Measurements from ENCODE around the gene KCNJ1.
A peak's percentile ranks its signal among the peaks of the same experiment; 100 is the strongest.

KCNJ1 gene

DNA sequence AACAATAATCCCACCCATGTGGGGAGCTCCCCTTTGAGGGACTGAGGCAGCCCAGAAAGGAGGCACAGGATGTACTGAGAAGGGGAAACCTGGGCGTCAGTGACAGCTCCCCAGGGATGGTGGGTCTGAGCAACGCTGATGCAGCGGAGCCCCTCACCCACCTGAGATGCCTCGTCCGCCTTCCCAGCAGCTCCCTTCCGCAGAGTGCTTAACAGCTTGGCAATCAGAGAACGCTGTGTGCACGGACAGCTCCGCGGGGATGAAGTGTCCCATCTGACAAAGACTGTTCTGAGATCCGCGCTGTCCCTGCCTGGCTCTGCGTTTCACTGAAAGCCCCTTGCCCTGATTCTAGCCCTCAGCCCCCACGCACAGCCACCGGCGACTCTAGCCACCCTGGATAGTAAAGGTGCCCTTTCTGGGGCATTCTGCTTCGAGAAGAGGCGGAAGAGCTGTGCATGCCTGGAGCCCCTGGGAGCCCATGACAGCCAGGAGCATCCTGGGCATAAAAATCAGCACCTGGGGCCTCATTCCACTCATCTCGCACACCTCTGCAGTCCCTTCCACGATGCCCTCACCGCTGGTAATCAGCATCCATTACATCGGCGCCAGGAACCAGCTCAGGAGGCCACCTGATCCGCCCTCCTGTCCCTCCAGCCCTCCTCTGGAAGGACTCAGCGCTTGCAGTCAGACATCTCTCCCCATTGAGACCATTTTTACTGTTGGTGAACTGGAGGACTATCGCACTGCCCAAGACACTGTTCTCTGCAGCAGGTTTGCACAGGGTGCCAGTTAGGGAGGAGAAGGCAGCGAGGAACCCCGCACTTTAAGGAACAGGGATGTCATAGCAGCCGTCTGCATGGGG lies 34.8 kb upstream of the KCNJ1 start:
- no peak for DNase-seq (ENCODE audit: low spot score)

DNA sequence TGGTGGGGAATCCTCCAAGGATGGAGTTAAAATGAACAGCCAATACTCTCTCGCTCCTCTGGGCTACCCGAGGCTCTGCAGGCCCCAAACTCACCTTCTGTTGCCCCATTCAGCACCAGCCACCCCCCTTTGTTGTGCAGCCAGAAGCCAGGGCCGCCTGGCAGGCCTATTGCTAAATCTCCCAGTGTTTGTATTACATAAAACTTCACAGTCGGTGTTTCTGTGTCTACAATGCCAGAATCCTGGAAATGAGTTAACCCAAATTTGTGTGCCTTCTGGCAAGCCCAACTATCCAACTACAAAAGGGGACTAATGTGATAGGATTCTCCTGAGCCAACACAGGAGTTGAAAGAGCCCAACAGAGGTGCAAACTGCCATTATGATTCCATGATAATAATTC lies 33.4 kb upstream of the KCNJ1 start:
- DNase-seq (ENCODE audit: low spot score): no peak

DNA sequence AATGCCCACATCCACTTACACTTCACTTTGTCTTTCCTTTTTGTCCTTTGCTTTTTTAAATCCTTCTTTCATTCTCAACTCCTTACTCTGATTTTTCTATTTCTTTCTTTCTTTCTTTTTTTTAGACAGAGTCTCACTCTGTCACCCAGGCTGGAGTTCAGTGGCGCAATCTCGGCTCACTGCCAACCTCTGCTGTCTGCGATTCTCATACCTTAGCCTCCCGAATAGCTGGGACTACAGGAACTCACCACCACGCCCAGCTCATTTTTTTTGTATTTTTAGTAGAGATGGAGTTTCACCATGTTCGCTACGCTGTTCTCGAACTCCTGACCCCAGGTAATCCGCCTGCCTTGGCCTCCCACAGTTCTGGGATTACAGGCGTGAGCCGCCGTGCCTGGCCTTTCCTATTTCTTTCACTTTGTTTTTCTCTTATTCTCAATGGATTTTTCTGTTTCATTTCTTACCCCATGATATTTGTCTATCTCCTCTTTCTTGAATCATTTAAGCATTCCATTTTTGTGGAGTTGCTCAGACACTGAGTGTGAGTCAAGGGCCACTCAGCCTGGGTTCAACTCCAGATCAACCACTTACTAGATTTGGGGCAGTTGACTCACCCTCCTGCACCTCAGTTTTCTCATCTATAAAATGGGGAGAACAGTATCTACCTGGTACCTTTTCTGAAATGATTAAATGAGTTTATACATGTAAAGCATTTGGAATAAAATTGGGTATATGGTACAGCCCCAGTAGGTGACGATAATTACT lies 31.7 kb upstream of the KCNJ1 start:
- DNase-seq (ENCODE audit: low spot score): no peak

GRCh38 chr11:128897826-128898225 lies 30.7 kb upstream of the KCNJ1 start:
- DNase-seq (ENCODE audit: low spot score): no peak

GRCh38 chr11:128896356-128896755 lies 29.3 kb upstream of the KCNJ1 start:
- DNase-seq (ENCODE audit: low spot score): no peak

GRCh38 chr11:128895526-128895925 lies 28.4 kb upstream of the KCNJ1 start:
- DNase-seq (ENCODE audit: low spot score): no peak

DNA sequence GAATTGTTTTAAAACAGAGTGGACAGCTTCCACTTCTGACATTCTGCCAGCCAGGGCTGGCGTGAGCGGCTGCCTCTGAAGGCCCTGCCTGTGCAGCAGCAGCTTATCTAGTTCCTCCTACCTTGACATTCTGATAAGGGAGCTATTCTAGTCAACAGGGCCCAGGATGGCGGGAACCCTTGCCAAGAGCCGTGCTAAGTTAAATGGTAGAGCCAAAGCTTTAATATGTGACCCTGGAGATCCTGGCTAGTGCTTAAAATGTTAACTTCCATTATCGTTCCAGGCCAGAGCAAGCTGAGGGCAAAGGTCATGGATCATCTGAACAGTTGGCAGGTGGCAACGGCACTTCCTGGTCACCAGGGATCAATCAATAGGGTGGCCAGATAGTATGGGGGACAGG lies 27.6 kb upstream of the KCNJ1 start:
- DNase-seq (ENCODE audit: low spot score): no peak

GRCh38 chr11:128894286-128894681 lies 27.2 kb upstream of the KCNJ1 start:
- DNase-seq (ENCODE audit: low spot score): no peak

DNA sequence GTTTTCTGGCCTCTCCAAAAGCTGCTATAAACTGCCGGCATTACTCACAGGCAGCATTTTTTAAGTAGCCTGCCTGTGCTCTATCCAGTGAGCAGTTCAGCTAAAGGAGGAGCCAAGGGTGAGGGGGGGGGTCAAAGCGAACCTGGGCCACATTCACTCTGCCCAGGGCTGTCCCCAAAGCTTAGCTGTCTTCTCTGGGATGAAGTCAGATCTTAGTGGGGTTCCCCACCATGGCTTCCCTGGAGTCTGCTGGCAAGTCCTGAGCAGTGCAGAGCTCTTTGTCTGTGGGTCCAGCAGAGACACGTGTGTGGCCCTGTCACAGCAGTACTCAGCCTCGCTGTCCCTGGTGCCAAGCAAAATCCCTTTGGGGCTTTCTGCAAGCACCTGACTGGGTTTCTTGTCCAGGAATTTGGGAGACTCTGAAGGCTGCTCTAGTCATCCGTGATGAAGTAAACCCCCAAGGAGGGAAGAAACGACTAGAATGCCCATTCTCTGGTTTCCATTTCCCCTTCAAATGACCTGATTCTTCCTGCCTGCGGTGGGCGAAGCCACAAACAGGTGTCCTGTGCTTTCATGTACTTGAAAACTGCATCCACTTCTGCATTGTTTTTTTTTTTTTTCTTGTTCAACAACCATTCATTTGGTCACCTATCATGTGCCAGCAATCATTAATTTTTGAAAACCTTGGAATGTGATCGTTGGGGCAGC lies 26.6 kb upstream of the KCNJ1 start:
- no peak for DNase-seq (ENCODE audit: low spot score)

DNA sequence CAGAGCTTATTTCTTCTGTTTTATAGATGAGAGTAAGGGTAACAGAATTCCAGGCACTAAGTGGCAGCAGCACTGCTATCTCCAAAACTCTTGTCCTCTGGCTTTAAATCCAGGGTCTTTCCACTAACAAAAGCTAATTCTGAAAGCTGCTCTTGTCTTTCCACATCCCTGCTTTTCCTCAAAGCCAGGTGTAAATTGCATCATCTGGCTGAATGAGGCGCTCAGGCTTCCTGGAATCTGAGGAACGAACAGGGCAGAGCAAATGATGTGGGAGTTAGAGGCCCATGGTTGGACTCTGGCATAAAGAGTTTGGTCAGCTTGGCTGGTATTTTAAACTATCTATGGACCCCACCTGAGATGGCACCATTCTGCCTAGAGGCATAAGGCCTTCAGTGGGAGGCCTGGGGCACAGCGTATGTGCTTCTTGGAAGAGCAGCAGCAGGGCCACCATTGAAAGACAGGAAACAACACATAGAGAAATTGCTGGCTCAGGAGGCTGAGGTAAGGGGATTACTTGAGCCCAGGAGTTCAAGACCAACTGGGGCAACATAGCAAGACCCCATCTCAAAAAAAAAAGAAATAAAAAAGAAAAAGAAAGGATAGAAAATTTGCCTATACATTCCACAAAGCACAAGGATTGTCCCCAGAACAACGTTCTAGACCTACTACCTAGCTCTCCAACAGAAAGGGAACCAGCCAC lies 25.9 kb upstream of the KCNJ1 start:
- DNase-seq (ENCODE audit: low spot score): no peak

DNA sequence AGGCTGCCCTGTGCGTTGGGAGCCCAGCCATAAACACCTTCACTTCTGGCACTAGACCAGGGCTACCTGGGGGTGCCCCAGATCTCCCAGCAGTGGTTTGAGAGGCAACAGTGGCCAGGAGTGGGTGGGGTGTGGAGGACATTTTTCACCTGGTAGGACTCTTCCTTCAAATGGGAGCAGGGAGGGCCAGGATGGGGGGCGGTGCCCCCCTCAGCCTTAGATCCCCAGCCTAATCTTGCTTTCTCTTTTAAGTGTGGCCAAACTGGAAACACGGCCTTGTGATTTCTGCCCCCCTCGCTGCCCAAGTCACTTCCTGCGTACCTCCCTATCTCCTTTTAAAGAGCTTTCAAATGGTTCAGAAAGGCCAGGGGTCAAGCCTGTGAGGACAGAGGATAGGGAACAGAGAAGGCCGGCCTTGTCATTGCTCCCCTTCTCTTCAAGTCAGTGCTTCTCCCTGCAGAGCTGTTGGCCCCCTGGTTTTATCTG lies 24.9 kb upstream of the KCNJ1 start:
- no peak for DNase-seq (ENCODE audit: low spot score)

DNA sequence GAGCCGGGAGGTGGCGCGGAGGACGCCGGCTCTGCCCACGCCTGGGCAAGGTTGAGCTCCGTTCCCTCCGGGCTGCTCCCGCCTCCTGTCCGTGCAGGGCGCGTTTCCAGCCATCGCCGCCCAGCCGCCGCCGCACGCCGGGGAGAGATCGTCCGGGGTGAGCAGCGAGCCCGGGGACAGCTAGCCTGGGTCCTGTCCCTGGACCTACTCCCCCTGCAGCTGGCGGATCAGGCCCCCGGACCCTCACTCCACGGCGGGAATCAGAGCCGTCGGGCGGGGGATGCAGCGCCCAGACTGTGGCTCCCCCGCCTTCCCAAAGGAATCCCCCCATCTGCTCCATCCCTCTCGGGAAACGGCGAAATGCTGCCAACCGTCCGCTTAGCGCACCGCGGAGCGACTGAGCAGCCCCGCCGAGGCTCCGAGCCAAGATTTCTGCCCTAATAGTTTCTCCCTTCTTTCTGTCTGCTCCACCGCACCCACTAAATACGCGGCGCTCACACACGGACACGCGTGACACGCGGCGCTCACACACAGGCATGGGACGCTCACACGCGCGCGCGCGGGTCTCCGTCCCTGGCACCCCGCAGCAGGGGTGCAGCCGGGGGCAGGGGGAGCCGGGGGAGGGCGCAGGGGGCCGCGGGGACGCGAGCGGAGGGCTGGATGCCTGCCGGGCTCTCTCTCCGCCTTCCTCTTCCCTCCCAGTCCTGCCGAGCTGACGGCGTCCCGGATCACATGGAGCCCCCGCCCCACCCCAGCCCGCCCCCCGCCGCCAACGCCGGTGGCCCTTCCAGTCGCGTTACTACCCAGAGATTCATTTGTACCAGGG lies 23.7 kb upstream of the KCNJ1 start, which contains the start of gene KCNJ5:
TSS of gene KCNJ5 (plus strand) at position 814 of the 826 bp plus-strand sequence. CDS start 19,918 bp downstream, outside the sequence.
- DNase-seq (ENCODE audit: low spot score): no peak

GRCh38 chr11:128890216-128890542 lies 23.1 kb upstream of the KCNJ1 start:
- no peak for DNase-seq (ENCODE audit: low spot score)

- no peak for DNase-seq (ENCODE audit: low spot score)
Measured at GRCh38 chr11:128889657-128890213, 22.6 kb upstream of the KCNJ1 start.

GRCh38 chr11:128888034-128888985 lies 21.2 kb upstream of the KCNJ1 start:
- DNase-seq (ENCODE audit: low spot score): no peak

- DNase-seq (ENCODE audit: low spot score): no peak
Measured at GRCh38 chr11:128886406-128887124, 19.5 kb upstream of the KCNJ1 start.

DNA sequence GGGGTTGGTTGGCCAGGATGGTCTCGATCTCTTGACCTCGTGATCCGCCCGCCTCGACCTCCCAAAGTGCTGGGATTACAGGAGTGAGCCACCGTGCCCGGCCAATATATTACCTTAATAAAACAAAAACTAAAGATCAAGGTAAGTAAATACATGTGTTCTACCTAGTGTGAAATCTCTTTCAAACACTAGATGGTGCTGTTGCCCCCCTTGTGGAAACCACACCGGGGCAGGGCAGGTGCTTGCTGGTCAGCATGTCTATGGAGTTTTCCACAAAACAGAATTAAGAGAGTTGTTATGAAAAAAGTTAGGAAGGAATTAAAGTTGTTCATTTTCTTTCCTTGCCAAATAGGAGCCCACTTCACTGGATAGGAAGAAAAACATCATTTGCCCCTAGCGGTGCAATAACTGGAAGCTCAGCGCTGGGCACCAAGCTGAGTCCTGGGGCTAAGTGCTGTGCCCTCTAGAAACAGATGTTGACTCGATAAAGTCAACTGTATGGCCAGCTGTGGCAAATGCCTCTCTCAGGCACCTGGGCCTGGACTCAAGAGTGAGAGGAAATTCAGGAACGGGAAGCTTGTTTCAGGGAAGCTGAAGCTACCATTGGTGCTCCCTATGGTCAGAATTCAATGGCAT lies 17.7 kb upstream of the KCNJ1 start:
- DNase-seq (ENCODE audit: low spot score): peak; percentile 31

GRCh38 chr11:128884054-128884453 lies 17.0 kb upstream of the KCNJ1 start:
- DNase-seq (ENCODE audit: low spot score): no peak
